Body of pancreas (tissue), 4 donors: ENCODE measurements around the gene KIAA1614.

Experiments
- CTCF ChIP-seq, 7 experiments: fragments of 450-650 bp in 4 of 7; fragments of 200-600 bp in 3 of 7; sonication (generic) in 3 of 7; IDR thresholded peaks; one replicate each; pipeline ENCODE4 v1.5.1; 2016 to 2019; ENCODE audit warnings: antibody characterized with exemption in 7 of 7
- POLR2A ChIP-seq, 3 donors: fragments of 450-650 bp; IDR thresholded peaks; one replicate each; pipeline ENCODE4 v1.6.1; 2016; ENCODE audit warnings: antibody characterized with exemption in 3 of 3, mild to moderate bottlenecking in 2 of 3

- TF ChIP-seq POLR2A (IDR thresholded peaks at IDR 0.05) (no peak), CTCF (IDR thresholded peaks at IDR 0.05) (no peak)
These were observed 10.2 kb upstream of the KIAA1614 start for GRCh38 chr1:180902541-180902940.
